CD14-positive monocyte (primary cell): ENCODE measurements around the gene NKAIN4. TPM values are rescaled to one million over a fixed set of nuclear protein-coding genes. Genes with fewer than 3 reads are reported as not detected.

Source experiments
- DNase-seq, 3 donors: peaks; one replicate each; pipeline ENCODE4 v3.0.0-alpha.2; 2011 to 2022
- H2AFZ ChIP-seq: 2 replicates; pipeline ENCODE4 v1.6.0; 2012; ENCODE audit warnings: mild to moderate bottlenecking, low read depth, low read length, inconsistent platforms; ENCODE audit not compliant: insufficient read depth, poor library complexity, severe bottlenecking
- H3K27ac ChIP-seq, 2 donors: 1 replicate in 1 of 2; 2 replicates in 1 of 2; pipeline ENCODE4 v1.5.1; 2012 to 2013; ENCODE audit warnings: low read length in 2 of 2, control low read depth in 1 of 2, inconsistent platforms in 1 of 2, low read depth in 1 of 2, mild to moderate bottlenecking in 1 of 2
- H3K27me3 ChIP-seq, 2 donors: one replicate each; pipeline versions ENCODE4 v1.6.0 to v1.6.1; 2011 to 2013; ENCODE audit warnings: low read length in 2 of 2; ENCODE audit not compliant: control insufficient read depth in 2 of 2, insufficient read depth in 2 of 2
- H3K36me3 ChIP-seq, 2 donors: replicated peaks in 1 of 2; 1 replicate in 1 of 2; 2 replicates in 1 of 2; pipeline versions ENCODE4 v1.5.1 to v1.6.1; 2012 to 2013; ENCODE audit warnings: low read length in 2 of 2, control low read depth in 1 of 2, inconsistent platforms in 1 of 2, mild to moderate bottlenecking in 1 of 2; ENCODE audit not compliant: insufficient read depth in 2 of 2, control insufficient read depth in 1 of 2
- H3K4me1 ChIP-seq, 2 donors: 1 replicate in 1 of 2; 2 replicates in 1 of 2; pipeline versions ENCODE4 v1.5.1 to v1.6.1; 2012 to 2013; ENCODE audit warnings: low read length in 2 of 2, control low read depth in 1 of 2, inconsistent platforms in 1 of 2, mild to moderate bottlenecking in 1 of 2, moderate library complexity in 1 of 2; ENCODE audit not compliant: insufficient read depth in 2 of 2, control insufficient read depth in 1 of 2
- H3K4me2 ChIP-seq: replicated peaks from 2 replicates; pipeline ENCODE3; 2012; ENCODE audit warnings: low read length, moderate library complexity, mild to moderate bottlenecking; ENCODE audit not compliant: poor library complexity, severe bottlenecking; ENCODE audit errors: extremely low read depth
- H3K4me3 ChIP-seq, 3 experiments: fragments of 200-600 bp in 1 of 3; sonication (generic) in 1 of 3; replicated peaks in 1 of 3; 1 replicate in 2 of 3; 2 replicates in 1 of 3; pipeline ENCODE4 v1.5.1; 2011 to 2013; ENCODE audit warnings: low read length in 3 of 3, mild to moderate bottlenecking in 3 of 3, control low read depth in 2 of 3, low read depth in 2 of 3, inconsistent platforms in 1 of 3, moderate library complexity in 1 of 3
- H3K79me2 ChIP-seq: 2 replicates; pipeline ENCODE4 v1.6.0; 2012; ENCODE audit warnings: mild to moderate bottlenecking, control low read depth, inconsistent platforms, low read length, moderate library complexity; ENCODE audit not compliant: insufficient read depth
- H3K9ac ChIP-seq: 2 replicates; pipeline ENCODE4 v1.6.0; 2017; ENCODE audit warnings: low read length, mild to moderate bottlenecking; ENCODE audit not compliant: insufficient read depth, poor library complexity, severe bottlenecking
- H3K9me3 ChIP-seq, 2 donors: replicated peaks in 1 of 2; 1 replicate in 1 of 2; 2 replicates in 1 of 2; pipeline versions ENCODE4 v1.5.1 to v1.6.1; 2012 to 2013; ENCODE audit warnings: low read length in 2 of 2, control low read depth in 1 of 2; ENCODE audit not compliant: control insufficient read depth in 1 of 2, insufficient read depth in 1 of 2
- H4K20me1 ChIP-seq: 2 replicates; pipeline ENCODE4 v1.6.0; 2012; ENCODE audit warnings: mild to moderate bottlenecking, low read length, control low read depth, moderate library complexity; ENCODE audit not compliant: insufficient read depth
- H3K27ac Mint-ChIP-seq, 7 donors: one replicate each; pipeline ENCODE4 v1.8.0; 2020; ENCODE audit warnings: mild to moderate bottlenecking in 7 of 7, mixed read lengths in 7 of 7, moderate library complexity in 6 of 7, inconsistent platforms in 2 of 7
- H3K27me3 Mint-ChIP-seq, 3 donors: one replicate each; pipeline ENCODE4 v1.8.0; 2021 to 2022; ENCODE audit warnings: low read depth in 3 of 3, mild to moderate bottlenecking in 3 of 3, mixed read lengths in 3 of 3, moderate library complexity in 3 of 3, inconsistent platforms in 1 of 3
- H3K36me3 Mint-ChIP-seq, 2 donors: one replicate each; pipeline ENCODE4 v1.8.0; 2020; ENCODE audit warnings: mixed read lengths in 2 of 2, inconsistent platforms in 1 of 2, mild to moderate bottlenecking in 1 of 2
- H3K4me1 Mint-ChIP-seq: one replicate; pipeline ENCODE4 v1.8.0; 2020; ENCODE audit warnings: mild to moderate bottlenecking, mixed read lengths
- H3K4me3 Mint-ChIP-seq, 2 donors: one replicate each; pipeline ENCODE4 v1.8.0; 2020; ENCODE audit warnings: mild to moderate bottlenecking in 2 of 2, mixed read lengths in 2 of 2, moderate library complexity in 1 of 2
- H3K9me3 Mint-ChIP-seq, 7 donors: one replicate each; pipeline ENCODE4 v1.8.0; 2020 to 2022; ENCODE audit warnings: mixed read lengths in 7 of 7, mild to moderate bottlenecking in 6 of 7, moderate library complexity in 6 of 7, inconsistent platforms in 2 of 7
- CTCF ChIP-seq: fragments of 200-600 bp; IDR thresholded peaks from one replicate; pipeline ENCODE4 v1.8.0; 2022; ENCODE audit warnings: antibody characterized with exemption, mild to moderate bottlenecking
- WGBS: methylation state at CpG from one replicate; pipeline ENCODE4 v1.1.5; 2013; ENCODE audit warnings: missing lambda C conversion rate; ENCODE audit not compliant: insufficient coverage; 5-methylcytosine and 5-hydroxymethylcytosine counted together
- intact Hi-C, 2 donors: fragments of 100-400 bp; cut with micrococcal nuclease; formaldehyde crosslinking; loops; one replicate each; pipeline versions ENCODE4 v1.15.0 to v1.15.1; 2023
- polyA plus RNA-seq, 3 donors: library from polyadenylated mRNA; depleted of rRNA in 1 of 3; unstranded in 2 of 3; stranded (reverse) in 1 of 3; fragments of 300-500 nt in 2 of 3; fragments of >200 nt in 1 of 3; fragmentation: Illumina TruSeq in 2 of 3; gene quantifications; 1 replicate in 2 of 3; 2 replicates in 1 of 3; pipeline ENCODE4 v1.2.3, GENCODE V29; 2012 to 2021

Gene NKAIN4
- polyA plus RNA-seq, 3 donors, result not detected

DNA sequence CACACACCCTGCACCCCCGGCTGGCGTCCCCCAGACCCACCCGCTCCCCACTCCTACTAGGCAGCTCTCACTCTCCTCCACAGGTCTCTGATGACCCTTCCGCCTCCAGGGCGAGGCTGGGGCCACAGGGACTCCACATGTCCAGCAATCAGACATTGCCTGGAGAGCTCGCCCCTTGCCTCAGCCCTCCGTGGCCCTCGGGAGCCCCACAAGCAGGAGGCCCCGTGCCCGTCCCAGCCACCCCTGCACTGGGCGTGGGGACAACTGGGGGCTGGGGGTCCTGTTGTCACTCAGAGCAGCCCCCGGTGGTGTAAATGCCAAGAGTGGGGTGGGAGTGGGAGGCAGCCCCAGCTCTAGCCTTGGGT, 40.3 kb upstream of the NKAIN4 start:
- no peaks in the 10 kb centered on the region for H3K36me3 ChIP-seq
- Mint-ChIP-seq H3K27ac (no peak overlapping the region), H3K27me3 (peaks cover 19 to 41% (median 23%) of the 10 kb centered on the region in 3 donors), H3K4me3 (no peak overlapping the region), H3K9me3 (peaks cover 0 to 2% (median 0%) of the 10 kb centered on the region in 7 donors), H3K4me1 (no peaks in the 10 kb centered on the region), H3K36me3 (no peaks in the 10 kb centered on the region)
- no peak for TF ChIP-seq CTCF
- H3K4me2 ChIP-seq, result no peak overlapping the region
- H3K79me2 ChIP-seq, result no peaks in the 10 kb centered on the region
- H3K4me1 ChIP-seq, result no peaks in the 10 kb centered on the region
- no peak overlapping the region for H3K27ac ChIP-seq
- intact Hi-C loops, result no loop called here
- 91% methylated on average over 12 of the region's 12 CpGs for WGBS
- H4K20me1 ChIP-seq, result peaks cover 5% of the 10 kb centered on the region
- no peak overlapping the region for H3K9ac ChIP-seq
- H3K9me3 ChIP-seq, result no peaks in the 10 kb centered on the region
- DNase-seq, result no peak
- H2AFZ ChIP-seq, result no peak overlapping the region
- peaks cover 0 to 17% of the 10 kb centered on the region in 2 donors for H3K27me3 ChIP-seq
- no peak overlapping the region for H3K4me3 ChIP-seq

DNA sequence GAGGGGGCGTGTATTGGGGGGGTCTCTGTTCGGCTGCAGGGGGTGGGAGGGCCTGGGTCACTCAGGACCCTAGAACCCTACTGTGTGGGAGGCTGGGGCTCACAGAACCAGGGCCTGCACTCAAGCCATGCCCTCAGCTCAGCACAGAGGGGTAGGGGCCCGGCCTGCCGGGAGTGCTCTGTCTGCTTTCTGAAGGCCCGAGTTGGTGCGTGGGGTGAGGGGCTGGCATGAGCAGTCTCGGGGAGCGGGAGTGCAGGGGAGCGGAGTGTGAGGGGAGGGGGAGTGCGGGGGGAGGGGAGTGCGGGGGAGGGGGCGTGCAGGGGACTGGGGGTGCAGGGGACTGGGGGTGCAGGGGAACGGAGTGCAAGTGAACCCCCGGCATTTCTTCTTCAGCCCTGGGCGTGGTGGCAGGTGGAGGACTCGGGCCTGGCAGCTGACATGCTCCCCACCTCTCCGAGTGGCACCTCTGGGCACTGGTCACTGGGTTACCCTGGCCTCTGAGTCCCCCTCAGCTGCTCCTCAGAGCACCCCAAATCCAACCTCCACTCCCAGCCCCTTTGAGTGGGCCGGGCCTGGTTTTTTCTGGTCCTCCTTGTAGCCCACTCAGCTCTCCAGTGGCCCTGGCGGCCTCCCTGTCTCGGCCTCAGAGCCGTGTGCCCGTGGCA, 39.7 kb upstream of the NKAIN4 start:
- no peak overlapping the region for H3K27ac Mint-ChIP-seq
- H3K79me2 ChIP-seq, result no peaks in the 10 kb centered on the region
- H3K36me3 Mint-ChIP-seq, result peaks cover under 1 to 4% of the 10 kb centered on the region in 2 donors
- no peaks in the 10 kb centered on the region for H3K4me1 Mint-ChIP-seq
- intact Hi-C loops, result no loop called here
- H3K9ac ChIP-seq, result no peak overlapping the region
- H4K20me1 ChIP-seq, result peaks cover 9% of the 10 kb centered on the region
- H3K27me3 ChIP-seq, result peaks cover 0 to 17% of the 10 kb centered on the region in 2 donors
- peaks cover 19 to 41% (median 23%) of the 10 kb centered on the region in 3 donors for H3K27me3 Mint-ChIP-seq
- H3K4me3 Mint-ChIP-seq, result no peak overlapping the region
- no peak overlapping the region for H3K4me2 ChIP-seq
- H3K9me3 Mint-ChIP-seq, result peaks cover 0 to 2% (median 0%) of the 10 kb centered on the region in 7 donors
- no peak for TF ChIP-seq CTCF
- H3K4me1 ChIP-seq, result no peaks in the 10 kb centered on the region
- H3K36me3 ChIP-seq, result peaks cover 4% of the 10 kb centered on the region in 2 donors
- DNase-seq, result no peak
- 82% methylated on average over 11 of the region's 22 CpGs for WGBS
- no peak overlapping the region for H2AFZ ChIP-seq
- H3K4me3 ChIP-seq, result no peak overlapping the region
- H3K27ac ChIP-seq, result no peak overlapping the region
- no peaks in the 10 kb centered on the region for H3K9me3 ChIP-seq
